ENCODE data around the gene FIGNL2.

DNA sequence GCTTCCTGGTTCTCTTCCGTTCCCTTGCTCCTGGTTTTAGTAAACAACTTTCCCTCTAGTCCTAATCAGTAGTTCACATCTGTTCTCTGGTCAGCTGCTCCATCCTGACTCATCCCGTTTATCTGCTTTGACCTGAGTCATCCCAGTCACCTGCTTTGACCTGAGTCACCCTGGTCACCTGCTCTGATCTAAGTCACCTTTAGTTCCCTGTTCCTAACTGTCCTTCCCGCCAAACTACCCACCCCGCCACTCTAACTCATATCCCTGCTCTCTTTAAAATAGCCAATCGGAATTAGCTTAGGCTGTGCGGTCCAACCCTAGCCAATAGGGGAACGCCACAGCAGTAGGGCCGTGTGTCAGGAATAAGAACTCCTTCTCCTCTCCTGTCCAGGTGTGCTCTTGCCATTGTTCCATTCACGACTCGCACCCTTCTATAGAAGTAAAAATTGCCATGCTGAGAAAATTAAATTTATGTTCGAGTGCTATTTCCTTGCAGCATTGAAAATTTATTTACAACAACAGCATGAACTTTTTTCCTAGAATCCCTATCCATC is 36.2 kb upstream of the FIGNL2 start:
- TF ChIP-seq, protein P1, sequence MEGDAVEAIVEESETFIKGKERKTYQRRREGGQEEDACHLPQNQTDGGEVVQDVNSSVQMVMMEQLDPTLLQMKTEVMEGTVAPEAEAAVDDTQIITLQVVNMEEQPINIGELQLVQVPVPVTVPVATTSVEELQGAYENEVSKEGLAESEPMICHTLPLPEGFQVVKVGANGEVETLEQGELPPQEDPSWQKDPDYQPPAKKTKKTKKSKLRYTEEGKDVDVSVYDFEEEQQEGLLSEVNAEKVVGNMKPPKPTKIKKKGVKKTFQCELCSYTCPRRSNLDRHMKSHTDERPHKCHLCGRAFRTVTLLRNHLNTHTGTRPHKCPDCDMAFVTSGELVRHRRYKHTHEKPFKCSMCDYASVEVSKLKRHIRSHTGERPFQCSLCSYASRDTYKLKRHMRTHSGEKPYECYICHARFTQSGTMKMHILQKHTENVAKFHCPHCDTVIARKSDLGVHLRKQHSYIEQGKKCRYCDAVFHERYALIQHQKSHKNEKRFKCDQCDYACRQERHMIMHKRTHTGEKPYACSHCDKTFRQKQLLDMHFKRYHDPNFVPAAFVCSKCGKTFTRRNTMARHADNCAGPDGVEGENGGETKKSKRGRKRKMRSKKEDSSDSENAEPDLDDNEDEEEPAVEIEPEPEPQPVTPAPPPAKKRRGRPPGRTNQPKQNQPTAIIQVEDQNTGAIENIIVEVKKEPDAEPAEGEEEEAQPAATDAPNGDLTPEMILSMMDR (optimal IDR thresholded peaks at IDR 0.05 in 1 of 3, IDR thresholded peaks at IDR 0.05 in 1 of 3, conservative IDR thresholded peaks at IDR 0.05 in 1 of 3; ENCODE audit: extremely low read depth in 1 of 3, insufficient read depth in 2 of 3, low read length in 3 of 3): no peak
- no peak for TF ChIP-seq EZH2 (IDR thresholded peaks at IDR 0.05; ENCODE audit: low read length)
